ENCODE results near the gene CYFIP1. TPM values are rescaled to one million over a fixed set of nuclear protein-coding genes. Genes with fewer than 3 reads are reported as not detected.
A peak's percentile ranks its signal among the peaks of the same experiment; 100 is the strongest.

The CYFIP1 gene
- total RNA-seq, 2 donors from 2014 or later, result 134 to 139 TPM

DNA sequence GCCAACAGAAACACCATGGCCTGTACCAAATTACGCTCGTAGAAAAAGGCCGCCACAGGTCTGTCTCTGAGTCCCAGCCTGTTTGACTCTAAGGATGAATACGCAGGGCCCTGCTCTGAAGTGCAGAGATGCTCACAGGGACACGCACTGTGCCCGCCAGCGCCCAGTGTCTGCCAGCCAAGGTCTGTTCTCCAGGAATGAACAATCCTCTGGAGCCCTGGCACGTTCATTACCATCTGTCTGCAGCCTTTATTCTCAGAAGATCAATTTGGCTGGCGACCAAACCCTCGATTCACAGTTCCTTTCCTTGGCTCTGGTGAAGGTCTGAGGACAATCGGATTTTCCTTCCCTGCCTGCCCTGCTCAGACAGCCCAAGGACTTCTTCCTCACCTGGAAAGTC lies 75.4 kb downstream of the CYFIP1 start:
- Mint-ChIP-seq H3K27me3 (ENCODE audit: insufficient read depth) (no peaks in the 10 kb centered on the region), H3K4me3 (no peak overlapping the region), H3K27ac (no peak overlapping the region), H3K4me1 (no peaks in the 10 kb centered on the region), H3K36me3 (ENCODE audit: low read depth) (peaks cover 54% of the 10 kb centered on the region), H3K9me3 (no peaks in the 10 kb centered on the region)
- H3K9me3 ChIP-seq (ENCODE audit: control insufficient read depth, low read length), result no peaks in the 10 kb centered on the region
- no peak overlapping the region for H3K4me3 ChIP-seq (ENCODE audit: low read length)
- TF ChIP-seq, protein P1, sequence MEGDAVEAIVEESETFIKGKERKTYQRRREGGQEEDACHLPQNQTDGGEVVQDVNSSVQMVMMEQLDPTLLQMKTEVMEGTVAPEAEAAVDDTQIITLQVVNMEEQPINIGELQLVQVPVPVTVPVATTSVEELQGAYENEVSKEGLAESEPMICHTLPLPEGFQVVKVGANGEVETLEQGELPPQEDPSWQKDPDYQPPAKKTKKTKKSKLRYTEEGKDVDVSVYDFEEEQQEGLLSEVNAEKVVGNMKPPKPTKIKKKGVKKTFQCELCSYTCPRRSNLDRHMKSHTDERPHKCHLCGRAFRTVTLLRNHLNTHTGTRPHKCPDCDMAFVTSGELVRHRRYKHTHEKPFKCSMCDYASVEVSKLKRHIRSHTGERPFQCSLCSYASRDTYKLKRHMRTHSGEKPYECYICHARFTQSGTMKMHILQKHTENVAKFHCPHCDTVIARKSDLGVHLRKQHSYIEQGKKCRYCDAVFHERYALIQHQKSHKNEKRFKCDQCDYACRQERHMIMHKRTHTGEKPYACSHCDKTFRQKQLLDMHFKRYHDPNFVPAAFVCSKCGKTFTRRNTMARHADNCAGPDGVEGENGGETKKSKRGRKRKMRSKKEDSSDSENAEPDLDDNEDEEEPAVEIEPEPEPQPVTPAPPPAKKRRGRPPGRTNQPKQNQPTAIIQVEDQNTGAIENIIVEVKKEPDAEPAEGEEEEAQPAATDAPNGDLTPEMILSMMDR (conservative IDR thresholded peaks at IDR 0.05), result no peak
- DNase-seq, result no peak
- no peak overlapping the region for H3K9ac ChIP-seq (ENCODE audit: extremely low read depth, low read length, poor library complexity, severe bottlenecking)
- H3K4me1 ChIP-seq (ENCODE audit: control insufficient read depth, insufficient read depth, low read length), result no peaks in the 10 kb centered on the region
- H3K36me3 ChIP-seq (ENCODE audit: control insufficient read depth, insufficient read depth, low read length), result peaks cover 64% of the 10 kb centered on the region
- WGBS, 2 experiments (ENCODE audit: insufficient coverage in 1 of 2, insufficient read length in 1 of 2), result 88 to 94% methylated on average over 10 to 11 of the region's 11 CpGs
- no peaks in the 10 kb centered on the region for H3K27me3 ChIP-seq (ENCODE audit: control insufficient read depth, insufficient read depth, low read length, poor library complexity, severe bottlenecking)
- no peak overlapping the region for H3K27ac ChIP-seq (ENCODE audit: low read depth, low read length)

DNA sequence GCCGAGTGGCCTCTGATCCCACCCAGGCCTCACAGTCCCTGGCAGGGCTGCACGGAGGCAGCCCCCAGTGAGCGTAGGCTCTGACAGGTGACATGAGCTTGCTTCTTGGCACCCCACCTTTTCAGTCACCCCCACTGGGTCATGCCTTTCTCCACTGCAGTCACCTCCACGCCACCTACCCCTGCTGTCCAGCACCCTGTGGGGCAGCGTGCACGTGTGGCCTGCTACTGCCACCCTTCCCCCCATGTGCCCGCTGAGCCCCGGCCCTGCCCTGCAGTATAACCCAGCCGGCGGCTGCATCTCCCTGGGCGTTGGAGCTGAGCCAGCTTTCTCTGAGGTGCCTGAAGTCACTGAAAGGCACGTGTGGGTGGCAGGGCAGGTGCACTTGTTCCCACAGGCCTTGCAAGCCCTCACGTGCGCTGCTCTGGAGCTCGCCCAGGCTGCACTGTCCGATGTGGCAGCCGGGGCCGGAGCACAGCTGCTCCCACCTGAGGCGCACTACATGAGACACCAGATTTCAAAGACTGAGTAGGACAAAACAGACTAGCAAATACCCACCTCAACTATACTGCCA lies 76.1 kb downstream of the CYFIP1 start:
- no peak for DNase-seq
- Mint-ChIP-seq H3K36me3 (ENCODE audit: low read depth) (peaks cover 54% of the 10 kb centered on the region), H3K4me1 (no peaks in the 10 kb centered on the region), H3K4me3 (no peak overlapping the region), H3K27me3 (ENCODE audit: insufficient read depth) (no peaks in the 10 kb centered on the region), H3K9me3 (peaks cover 3% of the 10 kb centered on the region), H3K27ac (peak overlapping the region; percentile 39)
- WGBS, 2 experiments (ENCODE audit: insufficient coverage in 1 of 2, insufficient read length in 1 of 2), result 90 to 96% methylated on average over 11 to 19 of the region's 19 CpGs
- no peak overlapping the region for H3K4me3 ChIP-seq (ENCODE audit: low read length)
- H3K27ac ChIP-seq (ENCODE audit: low read depth, low read length), result no peak overlapping the region
- no peaks in the 10 kb centered on the region for H3K4me1 ChIP-seq (ENCODE audit: control insufficient read depth, insufficient read depth, low read length)
- no peaks in the 10 kb centered on the region for H3K9me3 ChIP-seq (ENCODE audit: control insufficient read depth, low read length)
- TF ChIP-seq, protein P1 (conservative IDR thresholded peaks at IDR 0.05), result no peak
- H3K27me3 ChIP-seq (ENCODE audit: control insufficient read depth, insufficient read depth, low read length, poor library complexity, severe bottlenecking), result no peaks in the 10 kb centered on the region
- H3K9ac ChIP-seq (ENCODE audit: extremely low read depth, low read length, poor library complexity, severe bottlenecking), result no peak overlapping the region
- peaks cover 59% of the 10 kb centered on the region for H3K36me3 ChIP-seq (ENCODE audit: control insufficient read depth, insufficient read depth, low read length)

DNA sequence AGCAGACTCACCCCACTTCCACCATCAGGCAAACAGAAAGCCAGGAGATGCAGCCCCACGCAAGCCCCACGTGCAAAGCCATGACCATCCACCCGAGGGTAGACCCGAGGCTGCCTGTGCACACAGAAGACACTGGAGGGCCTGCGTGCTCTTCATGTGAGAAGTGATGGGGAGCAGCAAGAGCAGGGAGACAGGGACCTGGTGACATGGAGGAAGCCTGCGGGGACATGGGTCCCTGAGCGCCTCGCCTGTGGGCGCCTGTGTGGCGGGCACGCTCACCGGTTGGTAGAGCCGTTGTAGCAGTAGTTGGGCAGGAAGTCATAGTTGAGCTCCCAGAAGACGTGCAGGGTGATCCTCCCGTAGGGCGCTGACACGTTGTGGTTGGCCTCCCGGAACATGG lies 76.7 kb downstream of the CYFIP1 start:
- H3K27me3 ChIP-seq (ENCODE audit: control insufficient read depth, insufficient read depth, low read length, poor library complexity, severe bottlenecking), result no peaks in the 10 kb centered on the region
- no peak overlapping the region for H3K4me3 ChIP-seq (ENCODE audit: low read length)
- no peak overlapping the region for H3K27ac ChIP-seq (ENCODE audit: low read depth, low read length)
- H3K9ac ChIP-seq (ENCODE audit: extremely low read depth, low read length, poor library complexity, severe bottlenecking), result no peak overlapping the region
- no peaks in the 10 kb centered on the region for H3K4me1 ChIP-seq (ENCODE audit: control insufficient read depth, insufficient read depth, low read length)
- peaks cover 52% of the 10 kb centered on the region for H3K36me3 Mint-ChIP-seq (ENCODE audit: low read depth)
- no peaks in the 10 kb centered on the region for H3K4me1 Mint-ChIP-seq
- 95 to 96% methylated on average over 7 to 18 of the region's 18 CpGs for WGBS, 2 experiments (ENCODE audit: insufficient coverage in 1 of 2, insufficient read length in 1 of 2)
- no peaks in the 10 kb centered on the region for H3K27me3 Mint-ChIP-seq (ENCODE audit: insufficient read depth)
- peaks cover 3% of the 10 kb centered on the region for H3K9me3 Mint-ChIP-seq
- TF ChIP-seq, protein P1 (conservative IDR thresholded peaks at IDR 0.05), result no peak
- H3K4me3 Mint-ChIP-seq, result no peak overlapping the region
- no peak overlapping the region for H3K27ac Mint-ChIP-seq
- DNase-seq, result no peak
- H3K36me3 ChIP-seq (ENCODE audit: control insufficient read depth, insufficient read depth, low read length), result peaks cover 54% of the 10 kb centered on the region
- no peaks in the 10 kb centered on the region for H3K9me3 ChIP-seq (ENCODE audit: control insufficient read depth, low read length)
